Panc1 (cell line): Measurements from ENCODE around the gene TRAPPC5. TPM values are rescaled to one million over a fixed set of nuclear protein-coding genes. Genes with fewer than 3 reads are reported as not detected.

ENCODE experiments used
- ATAC-seq: fragments of 200-7000 bp; cut with Tn5 transposase; 2 replicates; pipeline ENCODE4 v1.9.1; 2020; ENCODE audit warnings: mild to moderate bottlenecking, moderate library complexity
- BruUV-seq: library from RNA; stranded (reverse); fragments of 400-500 nt; replicated peaks from 2 replicates; lab custom pipeline; 2021; lab: Mats Ljungman, UMichigan
- CTCF ChIA-PET: fragments of 300-600 bp; sonication (Branson Sonifier 250); formaldehyde crosslinking; loops from one replicate; lab custom pipeline; 2022; ENCODE audit warnings: antibody characterized with exemption; lab: Charles Lee
- POLR2A ChIA-PET: fragments of 300-600 bp; sonication (Branson Sonifier 250); formaldehyde crosslinking; loops from one replicate; lab custom pipeline; 2022; ENCODE audit warnings: antibody characterized with exemption; lab: Charles Lee
- DNase-seq: peaks from one replicate; pipeline ENCODE4 v3.0.0-alpha.2; 2010; ENCODE audit warnings: low read depth, low spot score
- H3K27ac ChIP-seq: 2 replicates; pipeline ENCODE4 v1.5.1; 2011; ENCODE audit warnings: mild to moderate bottlenecking, low read length, inconsistent platforms
- H3K27me3 ChIP-seq: fragments of 200-500 bp; sonication (Bioruptor generic); 2 replicates; pipeline ENCODE4 v1.6.0; 2014; ENCODE audit warnings: low read length, inconsistent platforms; ENCODE audit not compliant: control insufficient read depth, insufficient read depth
- H3K36me3 ChIP-seq: fragments of 200-500 bp; sonication (Bioruptor generic); 2 replicates; pipeline ENCODE4 v1.5.1; 2014; ENCODE audit warnings: inconsistent platforms, mild to moderate bottlenecking, low read length, moderate library complexity; ENCODE audit not compliant: control insufficient read depth, insufficient read depth
- H3K4me1 ChIP-seq: 2 replicates; pipeline ENCODE4 v1.5.1; 2011; ENCODE audit warnings: inconsistent platforms, mild to moderate bottlenecking, low read length, moderate library complexity; ENCODE audit not compliant: control insufficient read depth, insufficient read depth
- H3K4me3 ChIP-seq, 2 experiments: 2 replicates each; pipeline ENCODE4 v1.5.1; 2011 to 2012; ENCODE audit warnings: low read depth in 2 of 2, low read length in 2 of 2, mild to moderate bottlenecking in 2 of 2, inconsistent platforms in 1 of 2, moderate library complexity in 1 of 2
- H3K9me3 ChIP-seq: fragments of 200-500 bp; sonication (Bioruptor generic); 2 replicates; pipeline ENCODE4 v1.5.1; 2014; ENCODE audit warnings: low read depth, mild to moderate bottlenecking, inconsistent platforms, low read length, moderate library complexity; ENCODE audit not compliant: control insufficient read depth, insufficient read depth
- CTCF ChIP-seq: fragments of 450-650 bp; IDR thresholded peaks from 2 replicates; pipeline ENCODE4 v1.5.1; 2017; ENCODE audit warnings: mild to moderate bottlenecking
- POLR2AphosphoS5 ChIP-seq: IDR thresholded peaks from 2 replicates; pipeline ENCODE4 v1.6.1; 2012; ENCODE audit warnings: mild to moderate bottlenecking, low read depth, low read length, moderate library complexity
- REST ChIP-seq, 2 experiments: IDR thresholded peaks; 2 replicates each; pipeline ENCODE4 v1.6.1; 2011 to 2012; ENCODE audit warnings: low read depth in 2 of 2, control low read depth in 1 of 2, low read length in 1 of 2, mild to moderate bottlenecking in 1 of 2, moderate library complexity in 1 of 2; ENCODE audit not compliant: insufficient read depth in 1 of 2
- SIN3A ChIP-seq: IDR thresholded peaks from 2 replicates; pipeline ENCODE4 v1.6.1; 2012; ENCODE audit warnings: low read depth, mild to moderate bottlenecking, low read length, moderate library complexity, borderline replicate concordance; ENCODE audit not compliant: insufficient read depth
- TCF7L2 ChIP-seq: IDR thresholded peaks from 2 replicates; pipeline ENCODE4 v1.6.1; 2011; ENCODE audit warnings: mild to moderate bottlenecking, low read depth, low read length, inconsistent platforms
- in situ Hi-C: cut with HindIII; loops from 2 replicates; pipeline ENCODE4 v1.10.0; 2016; ENCODE audit warnings: low sequenced_read_pairs, low pct_unique_long_range_greater_than_20kb
- intact Hi-C: fragments of 100-400 bp; cut with micrococcal nuclease; formaldehyde crosslinking; loops from one replicate; pipeline ENCODE4 v1.10.0; 2022; ENCODE audit not compliant: unreplicated experiment
- total RNA-seq: library from RNA; stranded (reverse); gene quantifications from one replicate; pipeline ENCODE4 v1.2.1, GENCODE V29; 2021; ENCODE audit not compliant: unreplicated experiment

Gene TRAPPC5
- total RNA-seq, 1 experiment from 2014 or later: 101 TPM

GRCh38 chr19:7725791-7726190, 45.2 kb downstream of the TRAPPC5 start:
- TF ChIP-seq POLR2AphosphoS5 (no peak), CTCF (no peak), TCF7L2 (no peak), SIN3A (no peak), REST (IDR thresholded peaks at IDR 0.05; ENCODE audit: insufficient read depth in 1 of 2, low read depth in 2 of 2, low read length in 1 of 2) (no peak)
- BruUV-seq: no TSS peak
- Histone ChIP-seq H3K36me3 (no peaks in the 10 kb centered on the region), H3K4me1 (no peaks in the 10 kb centered on the region), H3K27ac (no peak overlapping the region), H3K27me3 (no peaks in the 10 kb centered on the region; the same call in 1 of the 2 replicates), H3K9me3 (no peaks in the 10 kb centered on the region), H3K4me3 (no peak overlapping the region)
- ATAC-seq (no peak), DNase-seq (no peak)
- intact Hi-C loops (no loop called here), in situ Hi-C loops (no loop called here)
- POLR2A ChIA-PET: interaction anchor here (0.7 kb wide), 1 partner anchor 54 kb away, joined by 4 read pairs; no protein-coding TSS in a partner anchor
- CTCF ChIA-PET: no interaction called here

GRCh38 chr19:7729211-7729610, 48.6 kb downstream of the TRAPPC5 start:
- H3K27ac ChIP-seq: no peak overlapping the region
- H3K36me3 ChIP-seq: no peaks in the 10 kb centered on the region
- no peaks in the 10 kb centered on the region for H3K4me1 ChIP-seq
- ATAC-seq: no peak
- BruUV-seq: no TSS peak
- no peaks in the 10 kb centered on the region; the same call in 1 of the 2 replicates for H3K27me3 ChIP-seq
- DNase-seq: no peak
- ChIA-PET POLR2A (no interaction called here), CTCF (no interaction called here)
- intact Hi-C loops: no loop called here
- no peak overlapping the region for H3K4me3 ChIP-seq
- TF ChIP-seq TCF7L2: no peak
- no peak for TF ChIP-seq CTCF
- no peak for TF ChIP-seq SIN3A
- TF ChIP-seq POLR2AphosphoS5: no peak
- TF ChIP-seq REST (IDR thresholded peaks at IDR 0.05; ENCODE audit: insufficient read depth in 1 of 2, low read depth in 2 of 2, low read length in 1 of 2): no peak
- H3K9me3 ChIP-seq: no peaks in the 10 kb centered on the region
- in situ Hi-C loops: no loop called here
